DMS 273 (cell line): Measurements from ENCODE around the gene SUSD3.

Experiments
- DNase-seq: peaks from one replicate; lab custom pipeline; 2025; ENCODE audit not compliant: unreplicated experiment; lab: John Stamatoyannopoulos, UW

The SUSD3 gene

GRCh38 chr9:93134015-93134739, 75.7 kb downstream of the SUSD3 start, which contains the start of gene NINJ1:
Gene NINJ1, minus strand, starts transcription at chr9:93134251. Its CDS starts 34 bp downstream, at chr9:93134217.
- peak; percentile 91 for DNase-seq
